Stimulated activated CD4-positive, alpha-beta T cell treated with anti-CD3 and anti-CD28 coated beads, Interleukin-1b, Interleukin-23, amount 100 ng/mL, for 48 hours (primary cell): Measurements from ENCODE around the gene GALNT7.
"Not testable (repeated sequence)": the region's sequence is repeated elsewhere in the genome, so short reads cannot be mapped to it uniquely, and the experiment has no call there.

Source experiments
- DNase-seq: peaks from one replicate; pipeline ENCODE4 v3.0.0-alpha.2; 2020

Gene GALNT7, protein sequence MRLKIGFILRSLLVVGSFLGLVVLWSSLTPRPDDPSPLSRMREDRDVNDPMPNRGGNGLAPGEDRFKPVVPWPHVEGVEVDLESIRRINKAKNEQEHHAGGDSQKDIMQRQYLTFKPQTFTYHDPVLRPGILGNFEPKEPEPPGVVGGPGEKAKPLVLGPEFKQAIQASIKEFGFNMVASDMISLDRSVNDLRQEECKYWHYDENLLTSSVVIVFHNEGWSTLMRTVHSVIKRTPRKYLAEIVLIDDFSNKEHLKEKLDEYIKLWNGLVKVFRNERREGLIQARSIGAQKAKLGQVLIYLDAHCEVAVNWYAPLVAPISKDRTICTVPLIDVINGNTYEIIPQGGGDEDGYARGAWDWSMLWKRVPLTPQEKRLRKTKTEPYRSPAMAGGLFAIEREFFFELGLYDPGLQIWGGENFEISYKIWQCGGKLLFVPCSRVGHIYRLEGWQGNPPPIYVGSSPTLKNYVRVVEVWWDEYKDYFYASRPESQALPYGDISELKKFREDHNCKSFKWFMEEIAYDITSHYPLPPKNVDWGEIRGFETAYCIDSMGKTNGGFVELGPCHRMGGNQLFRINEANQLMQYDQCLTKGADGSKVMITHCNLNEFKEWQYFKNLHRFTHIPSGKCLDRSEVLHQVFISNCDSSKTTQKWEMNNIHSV

DNA sequence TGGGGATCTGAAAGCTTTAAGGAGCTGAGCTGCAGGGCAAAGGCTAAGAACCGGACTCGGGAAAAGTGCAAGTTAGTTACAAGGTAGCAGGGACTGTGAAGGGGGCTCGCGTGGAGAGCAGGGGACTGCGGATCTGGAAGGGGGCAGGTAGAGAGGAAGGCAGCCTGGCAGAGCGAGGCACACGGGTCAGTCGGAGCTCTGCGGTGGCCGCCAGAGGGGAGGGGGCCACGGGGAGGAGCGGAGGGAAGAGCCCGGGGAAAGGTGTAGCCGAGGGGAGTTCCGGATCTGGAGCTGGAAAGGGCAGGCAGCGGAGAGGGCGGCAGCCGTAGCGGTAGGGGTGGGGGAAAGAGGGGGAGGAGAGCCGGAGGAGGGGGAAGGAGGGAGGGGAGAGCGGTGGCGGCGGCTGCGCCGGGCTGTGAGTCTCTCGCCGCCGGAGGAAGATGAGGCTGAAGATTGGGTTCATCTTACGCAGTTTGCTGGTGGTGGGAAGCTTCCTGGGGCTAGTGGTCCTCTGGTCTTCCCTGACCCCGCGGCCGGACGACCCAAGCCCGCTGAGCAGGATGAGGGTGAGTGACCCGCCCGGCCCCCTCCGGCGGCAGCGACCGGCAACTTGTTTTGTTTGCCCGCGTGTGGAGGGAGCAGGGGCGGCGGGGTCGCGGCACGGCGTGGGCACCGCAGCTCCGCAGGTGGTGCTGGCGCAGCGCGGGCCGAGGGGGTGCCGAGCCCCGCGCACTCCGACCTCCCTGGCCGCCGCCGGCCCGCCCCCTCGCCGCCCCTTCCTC lies at the start of gene GALNT7:
Gene GALNT7, plus strand, starts transcription at position 416 of the 782 bp plus-strand sequence. Its CDS starts 25 bp downstream, at position 441.
- DNase-seq: peak; percentile 57

DNA sequence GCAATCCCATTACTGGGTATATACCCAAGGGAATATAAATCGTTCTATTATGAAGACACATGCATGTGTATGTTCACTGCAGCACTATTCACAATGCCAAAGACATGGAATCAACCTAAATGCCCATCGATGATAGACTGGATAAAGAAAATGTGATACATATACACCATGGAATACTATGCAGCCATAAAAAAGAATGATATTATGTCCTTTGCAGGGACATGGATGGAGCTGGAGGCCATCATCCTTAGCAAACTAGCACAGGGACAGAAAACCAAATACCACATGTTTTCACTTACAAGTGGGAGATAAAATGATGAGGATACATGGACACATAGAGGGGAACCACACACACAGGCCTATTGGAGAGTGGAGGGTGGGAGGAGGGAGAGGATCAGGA lies 49.8 kb upstream of the GALNT7 start:
- DNase-seq: not testable (repeated sequence)

DNA sequence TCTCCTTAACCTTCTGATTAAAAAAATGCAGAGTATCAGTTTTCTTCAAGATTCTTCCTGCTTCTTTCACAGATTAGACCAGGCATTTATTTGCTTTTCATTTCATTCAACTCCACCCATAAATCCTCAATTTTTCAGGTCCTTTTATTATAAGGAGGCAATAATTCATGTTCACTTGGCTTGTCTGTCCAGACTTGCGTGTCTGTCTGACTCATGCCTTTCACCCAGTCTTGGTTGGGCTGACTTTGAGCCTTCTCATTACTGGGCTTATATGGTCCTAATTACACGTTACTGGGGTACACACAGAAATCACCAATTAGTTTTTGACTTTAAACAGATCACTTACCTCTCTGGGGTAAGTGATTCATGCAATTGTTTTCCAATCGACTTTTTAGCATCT lies 48.8 kb upstream of the GALNT7 start:
- no peak for DNase-seq

DNA sequence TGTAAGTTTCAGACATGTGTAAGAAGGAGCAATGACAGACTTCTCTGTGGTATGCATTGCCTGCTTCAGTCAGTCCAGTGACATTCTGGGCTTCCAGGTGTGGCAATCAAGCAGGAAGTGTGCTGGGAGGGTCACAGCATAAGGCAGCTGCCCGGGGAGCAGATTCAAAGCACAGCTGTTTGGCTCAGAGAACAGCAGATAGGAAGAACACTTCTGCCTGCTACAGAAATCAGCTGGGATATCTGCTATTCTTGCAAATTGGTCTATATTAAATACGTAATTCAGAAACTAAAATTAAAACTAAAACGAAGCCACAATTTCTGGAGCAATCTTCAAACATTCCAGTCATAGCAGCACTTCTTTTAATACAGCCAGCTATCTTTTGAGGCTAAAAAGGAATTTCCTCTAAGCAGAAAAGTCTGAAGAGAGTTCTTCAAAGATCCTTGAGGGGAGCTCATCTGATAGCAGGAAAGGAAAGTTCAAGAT lies 47.5 kb upstream of the GALNT7 start:
- DNase-seq: no peak

DNA sequence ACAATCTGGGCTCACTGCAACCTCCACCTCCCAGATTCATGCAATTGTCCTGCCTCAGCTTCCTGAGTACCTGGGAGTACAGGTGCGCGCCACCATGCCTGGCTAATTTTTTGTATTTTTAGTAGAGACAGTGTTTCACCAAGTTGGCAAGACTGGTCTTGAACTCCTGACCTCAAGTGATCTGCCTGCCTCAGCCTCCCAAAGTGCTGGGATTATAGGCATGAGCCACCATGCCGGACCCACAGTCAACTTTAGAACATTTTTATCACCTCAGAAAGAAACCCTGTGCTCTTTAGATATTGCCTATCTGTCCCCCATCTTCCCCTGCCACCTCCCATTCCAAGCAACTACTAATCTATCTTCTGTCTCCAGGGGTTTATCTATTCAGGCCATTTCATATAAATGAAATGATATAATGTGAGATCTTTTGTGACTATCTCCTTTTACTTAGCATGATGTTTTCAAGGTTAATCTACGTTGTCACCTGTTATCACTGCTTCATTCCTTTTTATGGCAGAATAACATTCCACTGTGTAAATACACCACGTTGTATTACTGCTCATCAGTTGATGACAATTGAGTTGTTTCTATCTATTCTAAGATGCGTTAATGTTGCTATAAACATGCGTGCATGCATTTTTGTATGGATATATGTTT lies 44.3 kb upstream of the GALNT7 start:
- no peak for DNase-seq

DNA sequence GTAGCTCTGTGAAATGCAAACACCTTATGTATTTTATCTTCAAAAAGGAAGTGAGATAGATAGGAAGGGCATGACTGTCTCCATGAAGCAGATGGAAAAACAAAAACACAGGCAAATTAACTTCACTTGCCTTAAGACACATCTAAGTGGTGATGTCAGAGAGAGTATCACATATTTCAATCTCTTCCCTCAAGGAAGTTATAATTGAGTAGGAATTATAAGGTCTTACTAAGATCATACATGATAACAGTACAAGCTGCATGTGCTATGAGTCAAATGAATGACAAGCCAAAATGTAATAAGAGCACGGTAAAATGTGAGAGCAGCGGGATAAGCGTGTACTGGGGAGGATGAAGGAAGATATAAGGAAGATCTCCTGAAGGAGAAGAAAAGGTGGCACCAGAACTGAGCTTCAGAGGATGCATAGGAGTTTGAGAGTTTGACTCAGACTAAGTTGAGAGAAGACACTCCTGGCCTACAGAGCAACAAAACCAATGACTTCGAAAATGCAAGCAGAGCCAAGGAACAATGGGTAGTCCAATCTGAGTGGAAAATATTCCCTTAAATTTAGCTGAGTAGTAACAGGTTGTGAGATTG lies 43.3 kb upstream of the GALNT7 start:
- no peak for DNase-seq

DNA sequence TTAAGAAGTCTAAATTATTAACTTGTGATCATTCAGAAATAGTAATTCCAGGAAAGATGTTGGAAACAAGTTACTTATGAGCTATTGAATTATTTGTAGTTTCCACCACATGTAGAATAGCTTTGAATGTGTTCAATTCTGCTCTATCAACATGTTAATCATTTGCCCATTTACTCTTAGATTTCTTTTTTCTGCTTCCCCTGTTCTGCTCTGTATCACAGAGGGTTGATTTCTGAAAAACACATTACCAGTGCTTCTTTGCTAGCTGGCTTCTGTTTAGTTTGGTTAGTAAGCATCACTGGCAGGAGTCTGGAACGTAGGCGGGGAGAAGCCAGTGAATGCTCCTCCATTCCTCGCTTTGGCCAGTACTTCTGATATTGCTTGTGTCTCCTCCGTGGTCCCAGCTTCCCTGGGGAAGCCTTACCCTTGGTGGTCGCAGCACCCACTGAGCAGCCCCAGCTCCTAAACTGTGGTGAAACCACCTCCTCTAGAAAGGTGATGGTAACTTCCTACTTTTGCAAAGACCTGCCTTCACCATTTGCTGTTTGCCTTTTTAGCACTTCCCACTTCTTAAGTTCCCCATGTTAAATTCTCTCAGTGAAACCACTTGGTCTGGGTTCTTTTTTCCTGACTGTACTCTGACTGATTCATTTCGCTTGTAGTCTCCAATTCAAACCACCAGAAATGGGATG lies 40.3 kb upstream of the GALNT7 start:
- no peak for DNase-seq

DNA sequence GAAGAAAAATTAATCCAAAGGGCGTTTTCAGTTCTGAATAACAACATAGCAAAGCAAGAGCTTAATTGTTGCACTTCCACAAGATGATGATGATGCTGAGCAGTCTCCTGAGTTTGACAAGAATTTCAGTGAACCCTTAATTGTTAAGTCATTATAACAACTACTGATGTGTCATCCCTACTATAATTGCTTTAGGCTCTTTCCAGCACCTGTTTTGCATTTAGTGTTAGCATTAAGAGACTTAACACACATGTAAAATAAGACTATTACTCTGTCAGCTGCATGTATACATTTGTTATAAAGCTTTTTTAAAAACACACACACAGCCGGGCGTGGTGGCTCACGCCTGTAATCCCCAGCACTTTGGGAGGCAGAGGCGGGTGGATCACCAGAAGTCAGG lies 37.9 kb upstream of the GALNT7 start:
- DNase-seq: no peak

DNA sequence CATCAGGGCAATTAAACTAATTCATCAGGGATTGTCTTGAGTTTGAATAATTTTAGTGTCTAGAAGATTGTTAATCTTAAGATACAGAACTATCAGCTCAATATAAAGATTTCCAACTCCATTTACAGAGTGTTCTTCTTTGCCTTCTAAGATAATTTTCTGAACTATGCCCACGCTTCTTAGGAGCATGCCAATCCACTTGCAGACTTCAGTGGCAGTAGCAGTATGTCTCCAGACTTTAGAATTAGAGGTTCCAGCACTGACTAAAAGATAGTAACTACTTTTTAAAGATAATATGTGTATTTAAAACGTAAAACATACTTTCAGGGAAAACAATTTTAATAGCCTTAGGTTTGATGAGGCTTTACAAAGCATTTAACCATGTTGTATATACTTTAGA lies 34.2 kb upstream of the GALNT7 start:
- no peak for DNase-seq

DNA sequence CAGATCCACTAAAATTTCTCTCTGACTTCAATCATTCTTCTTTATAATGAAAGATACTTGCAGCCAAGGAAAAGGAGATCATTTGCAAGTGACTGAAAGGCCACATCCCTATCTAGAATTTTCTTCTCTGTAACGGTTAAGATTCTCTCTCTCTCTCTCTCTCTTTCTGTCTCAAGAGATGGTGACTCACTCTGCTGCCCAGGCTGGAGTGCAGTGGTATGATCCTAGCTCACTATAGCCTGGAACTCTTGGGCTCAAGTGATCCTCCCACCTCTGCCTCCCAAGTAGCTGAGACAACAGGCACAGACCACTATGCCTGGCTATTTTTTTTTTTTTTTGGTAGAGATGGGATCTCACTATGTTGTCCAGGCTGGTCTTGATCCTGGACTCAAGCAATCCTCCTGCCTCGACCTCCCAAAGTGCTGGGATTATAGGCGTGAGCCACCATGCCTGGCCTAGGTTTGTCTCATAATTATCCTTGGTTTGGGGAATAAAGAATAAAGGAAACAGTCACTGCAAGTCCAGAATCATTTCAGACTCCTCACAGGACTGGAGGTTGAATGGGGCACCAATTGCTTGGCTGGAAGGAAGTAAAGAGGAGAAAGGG lies 33.3 kb upstream of the GALNT7 start:
- no peak for DNase-seq

DNA sequence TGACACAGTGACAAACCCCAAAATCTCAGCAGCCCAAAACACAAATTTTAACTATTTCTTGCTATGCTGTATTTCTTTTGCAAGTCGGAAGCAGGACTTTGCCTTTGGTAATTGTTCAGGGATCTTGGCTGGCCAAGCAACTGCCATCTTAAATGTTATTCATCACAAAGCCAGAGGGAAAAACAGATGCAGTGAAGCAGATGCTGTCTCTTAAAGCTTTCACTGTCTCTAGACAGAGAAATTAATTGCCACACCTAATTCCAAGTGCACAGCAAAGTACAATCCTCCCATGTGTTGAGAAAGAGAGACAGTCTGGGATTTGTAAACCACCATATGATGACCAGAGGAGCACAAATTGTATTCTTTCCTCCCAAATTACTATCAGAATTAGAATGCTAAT lies 30.0 kb upstream of the GALNT7 start:
- DNase-seq: no peak

DNA sequence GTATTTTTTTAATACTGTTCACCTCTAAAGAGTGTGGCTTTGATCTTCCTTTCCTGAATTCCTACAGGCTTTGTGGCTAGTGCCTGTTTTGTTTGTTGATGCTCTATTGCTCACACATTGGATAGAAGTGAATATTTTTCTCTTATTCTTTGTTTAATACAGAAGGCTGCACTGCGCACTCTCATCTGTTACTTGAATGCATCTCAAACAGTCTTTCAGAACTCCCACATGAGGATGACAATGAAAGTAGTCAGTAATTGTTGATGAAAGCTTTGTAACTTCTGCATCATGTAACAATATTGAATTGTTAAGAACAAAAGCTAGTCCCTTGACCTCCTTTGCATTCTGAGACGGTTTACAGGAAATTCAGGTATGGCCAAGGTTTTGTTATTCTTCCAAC lies 29.1 kb upstream of the GALNT7 start:
- no peak for DNase-seq

DNA sequence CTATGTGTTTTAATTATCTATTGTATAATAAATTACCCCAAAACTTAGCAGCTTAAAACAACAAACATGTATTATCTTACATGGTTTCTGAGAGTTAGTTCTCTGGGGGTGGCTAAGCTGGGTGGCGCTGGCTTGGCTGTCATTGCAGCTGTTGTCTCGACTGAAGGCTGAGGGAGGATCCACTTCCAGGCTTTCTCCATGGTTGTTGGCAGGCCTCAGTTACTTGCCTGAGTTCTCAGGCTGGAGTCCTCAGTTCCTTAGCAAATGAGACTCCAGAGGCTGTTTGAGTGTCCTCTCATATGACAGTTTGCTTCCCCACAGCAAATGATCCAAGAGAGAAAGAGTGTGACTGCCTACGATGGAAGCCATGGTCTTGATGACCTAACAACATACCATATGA lies 23.5 kb upstream of the GALNT7 start:
- DNase-seq: no peak

DNA sequence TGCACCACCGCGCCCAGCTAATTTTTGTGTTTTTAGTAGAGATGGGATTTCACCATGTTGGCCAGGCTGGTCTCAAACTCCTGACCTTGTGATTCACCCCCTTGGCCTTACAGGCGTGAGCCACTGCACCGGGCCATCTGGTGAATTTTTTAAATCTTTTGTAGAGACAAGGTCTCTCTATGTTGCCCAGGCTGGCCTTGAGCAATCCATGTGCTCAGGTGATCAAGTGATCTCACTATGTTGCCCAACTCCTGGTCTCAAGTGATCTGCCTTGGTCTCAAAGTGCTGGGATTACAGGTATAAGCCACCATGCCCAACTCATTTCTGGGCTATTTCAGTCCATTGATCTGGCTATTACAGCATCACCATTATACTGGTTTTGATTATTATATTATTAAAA lies 22.2 kb upstream of the GALNT7 start:
- DNase-seq: no peak

DNA sequence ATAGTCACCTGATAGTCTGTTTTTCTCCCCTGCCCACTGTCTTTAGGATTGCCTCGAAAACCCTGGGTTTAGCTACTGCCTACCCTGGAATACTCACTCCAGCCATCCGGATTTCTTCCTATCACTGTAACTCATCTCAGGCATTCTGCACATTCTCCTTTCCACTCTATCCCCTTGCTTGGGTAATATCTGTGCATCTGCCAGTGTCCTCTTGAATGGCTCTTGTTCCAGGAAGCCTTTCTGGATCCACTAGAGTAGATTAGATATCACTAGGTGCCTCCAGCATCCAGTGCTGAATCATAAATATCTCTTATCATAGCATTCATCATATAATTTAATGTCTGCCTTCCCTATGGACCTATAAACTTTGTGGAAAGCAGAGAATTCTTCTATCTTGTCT lies 17.1 kb upstream of the GALNT7 start:
- DNase-seq: no peak

DNA sequence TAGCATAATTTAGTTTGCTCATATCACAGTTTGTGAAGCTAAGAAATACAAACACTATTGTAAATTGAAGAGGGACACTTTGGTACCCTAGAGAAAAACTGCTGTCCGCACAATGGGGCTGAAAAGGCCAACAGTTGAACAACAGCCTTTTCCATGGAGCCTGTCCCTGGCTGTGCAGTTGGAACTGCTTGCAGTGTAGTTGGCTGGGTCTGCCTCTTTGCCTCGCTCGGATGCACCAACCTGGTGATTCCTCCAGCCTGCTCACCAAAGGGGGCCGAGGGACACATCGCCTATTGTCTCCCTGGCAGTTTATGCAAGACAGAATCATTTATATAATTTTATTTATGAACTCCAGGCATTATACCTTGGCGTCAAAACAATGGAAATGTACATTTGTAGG lies 16.5 kb upstream of the GALNT7 start:
- no peak for DNase-seq

DNA sequence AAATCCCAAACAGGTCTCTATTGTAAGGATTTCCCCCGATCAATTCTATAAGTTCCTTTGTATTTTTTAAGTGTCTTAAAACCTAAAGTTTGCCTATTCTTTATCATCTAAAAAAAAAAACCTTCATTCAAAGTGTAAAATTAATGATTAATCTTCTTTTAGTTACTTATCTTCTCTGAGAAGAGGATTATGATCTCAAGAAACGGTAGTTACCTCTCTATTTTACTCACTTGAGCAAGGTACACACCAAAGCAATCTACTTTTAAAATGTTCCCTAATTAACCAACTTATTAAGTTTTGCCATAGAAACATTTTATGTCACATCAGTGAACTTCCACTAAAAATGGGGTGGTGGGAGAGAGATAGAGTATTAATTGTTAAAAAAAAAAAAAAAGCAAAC lies 15.2 kb upstream of the GALNT7 start:
- DNase-seq: no peak

DNA sequence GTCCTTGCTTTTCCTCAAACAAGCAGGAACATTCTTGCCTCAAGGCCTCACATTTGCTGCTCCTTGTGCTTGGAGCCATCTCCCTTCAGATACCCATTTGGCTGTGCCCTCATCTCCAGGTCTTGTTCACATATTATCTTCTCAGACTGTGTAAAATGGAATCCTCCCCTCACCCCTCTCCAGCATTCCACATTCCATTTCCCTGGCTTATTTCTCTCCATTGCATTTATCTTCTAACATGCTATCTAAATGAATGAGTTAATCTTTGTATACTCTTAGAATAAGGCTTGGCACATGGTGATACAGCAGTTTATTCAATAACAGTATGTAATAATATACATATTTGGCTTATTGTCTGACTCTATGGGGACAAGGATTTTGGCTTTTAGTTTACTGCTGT lies 8.8 kb upstream of the GALNT7 start:
- DNase-seq: no peak

DNA sequence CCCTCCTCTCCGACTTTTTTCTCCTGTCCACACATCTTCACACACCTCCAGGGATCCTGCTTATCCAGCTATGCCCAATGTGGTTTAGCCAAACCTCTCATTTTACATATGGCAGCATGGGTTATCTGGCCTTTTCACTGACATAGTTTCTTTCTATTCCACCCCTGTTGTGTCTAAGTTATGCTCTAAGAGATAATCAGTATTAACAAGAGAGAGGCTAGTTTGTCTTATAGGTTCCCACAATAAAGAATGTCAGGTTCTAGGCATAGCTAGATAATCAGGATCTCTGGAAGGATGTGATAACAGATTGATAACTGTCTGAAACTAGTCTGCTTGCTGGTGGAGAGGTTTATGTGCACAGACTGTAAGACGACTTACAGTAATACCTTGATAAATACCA lies 7.7 kb upstream of the GALNT7 start:
- no peak for DNase-seq

DNA sequence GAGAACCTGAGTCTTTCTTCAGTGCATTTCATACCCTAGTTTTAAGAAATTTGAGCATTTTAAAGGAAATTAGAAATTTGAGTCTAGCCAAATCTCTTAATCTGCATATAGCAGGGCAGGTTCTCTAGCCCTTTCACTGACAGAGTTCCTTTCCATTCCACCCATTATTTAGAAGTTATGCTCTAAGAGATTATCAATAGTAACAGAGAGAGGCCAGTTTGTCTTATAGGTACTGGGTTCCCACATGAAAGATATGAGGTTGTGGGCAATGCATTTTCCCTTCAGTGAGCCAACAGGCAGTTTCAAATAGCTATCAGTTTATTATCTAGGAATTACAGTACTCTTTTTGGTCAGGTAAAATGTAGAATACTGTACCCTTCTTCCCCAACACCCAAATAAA lies 7.3 kb upstream of the GALNT7 start:
- DNase-seq: no peak

DNA sequence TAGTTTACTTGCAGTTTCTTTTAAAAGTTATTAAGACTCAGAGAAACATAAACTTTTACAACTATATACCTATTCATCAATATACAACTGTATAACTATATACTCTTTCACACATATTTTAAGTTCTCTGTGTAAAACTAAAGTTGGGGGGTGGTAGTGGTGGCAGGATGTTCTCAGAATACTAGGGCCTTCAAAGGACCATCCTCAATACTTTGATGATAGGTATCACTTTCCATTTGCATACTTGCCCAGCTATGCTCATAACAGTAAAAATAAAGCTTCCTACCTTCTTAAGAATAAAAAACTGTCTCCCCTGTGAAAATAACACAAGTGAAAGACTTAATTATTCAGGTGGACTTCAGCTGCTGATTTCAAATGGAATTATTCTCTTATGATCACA lies 2.9 kb upstream of the GALNT7 start:
- no peak for DNase-seq

DNA sequence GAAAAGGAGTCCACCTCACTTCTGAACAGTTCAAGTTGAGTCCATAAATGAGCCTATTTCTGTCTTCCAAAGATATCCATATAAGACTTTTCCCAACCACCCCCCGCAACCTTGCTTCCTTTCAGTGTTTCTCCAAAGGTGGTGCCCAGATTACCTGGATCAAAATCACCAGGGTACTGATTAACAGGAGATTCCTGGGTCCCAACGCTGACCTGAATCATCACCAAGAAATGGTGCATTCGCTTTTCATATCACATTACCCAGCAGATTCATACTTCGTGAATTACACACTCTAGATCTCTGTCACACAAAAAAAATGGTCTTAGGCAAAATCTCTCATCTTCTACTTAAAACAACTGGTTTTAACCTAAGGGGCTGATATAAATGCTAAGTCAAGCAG lies 2.1 kb upstream of the GALNT7 start:
- no peak for DNase-seq
